Tibial artery (tissue), 4 donors: ENCODE results near the gene HS6ST2.

Experiments
- DNase-seq, 2 donors: peaks; one replicate each; pipeline ENCODE4 v3.0.0-alpha.2; 2019
- H3K27ac ChIP-seq, 2 donors: fragments of 200-600 bp; sonication (generic) in 1 of 2; 1 replicate in 1 of 2; 2 replicates in 1 of 2; pipeline ENCODE4 v1.5.1; 2018 to 2019; ENCODE audit warnings: mild to moderate bottlenecking in 1 of 2
- H3K27me3 ChIP-seq, 2 donors: fragments of 200-600 bp; sonication (generic) in 1 of 2; one replicate each; pipeline versions ENCODE4 v1.5.1 to v1.6.0; 2016 to 2019
- H3K36me3 ChIP-seq, 3 donors: fragments of 200-600 bp; sonication (generic) in 2 of 3; one replicate each; pipeline ENCODE4 v1.5.1; 2016 to 2019; ENCODE audit warnings: mild to moderate bottlenecking in 2 of 3
- H3K4me1 ChIP-seq, 4 donors: fragments of 200-600 bp; sonication (generic) in 2 of 4; 1 replicate in 3 of 4; 2 replicates in 1 of 4; pipeline ENCODE4 v1.5.1; 2016 to 2019
- H3K4me3 ChIP-seq, 2 donors: fragments of 200-600 bp; sonication (generic) in 1 of 2; 1 replicate in 1 of 2; 2 replicates in 1 of 2; pipeline ENCODE4 v1.5.1; 2018 to 2019; ENCODE audit warnings: mild to moderate bottlenecking in 2 of 2
- H3K9me3 ChIP-seq, 3 donors: fragments of 200-600 bp; sonication (generic) in 1 of 3; one replicate each; pipeline ENCODE4 v1.5.1; 2016 to 2019
- intact Hi-C: fragments of 100-400 bp; cut with DNase I; formaldehyde crosslinking; loops from one replicate; pipeline ENCODE4 v1.15.0; 2023; ENCODE audit warnings: low total_unique reads
- TF ChIP-seq, protein P1 (sequence below), 2 experiments: fragments of 200-600 bp in 1 of 2; fragments of 450-650 bp in 1 of 2; IDR thresholded peaks; one replicate each; pipeline ENCODE4 v1.5.1; 2017 to 2019; ENCODE audit warnings: antibody characterized with exemption in 2 of 2, mild to moderate bottlenecking in 1 of 2, moderate library complexity in 1 of 2

HS6ST2 gene

DNA sequence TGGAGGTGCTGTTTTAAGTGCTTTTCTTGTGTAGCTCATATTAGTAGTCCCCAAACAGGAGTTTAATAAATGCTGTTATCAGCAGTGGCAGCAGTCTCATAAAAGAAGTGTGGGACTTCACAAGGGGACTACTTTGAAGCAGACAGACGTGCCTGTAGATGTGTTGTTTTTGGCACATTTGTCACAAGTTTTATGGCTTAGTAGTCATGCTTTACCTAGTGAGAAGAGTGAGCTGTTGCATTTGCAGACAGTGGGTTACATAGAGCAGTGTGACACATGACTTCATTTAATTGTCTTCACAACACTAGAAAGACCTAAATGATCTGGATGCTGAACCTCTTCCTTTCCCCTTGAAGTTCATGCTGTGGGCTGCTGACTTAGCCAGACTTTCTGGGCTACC is 320.1 kb downstream of the HS6ST2 start:
- Histone ChIP-seq H3K36me3 (no peaks in the 10 kb centered on the region), H3K27me3 (no peaks in the 10 kb centered on the region), H3K4me3 (no peak overlapping the region), H3K9me3 (no peaks in the 10 kb centered on the region), H3K27ac (no peak overlapping the region), H3K4me1 (no peaks in the 10 kb centered on the region)
- DNase-seq: no peak
- intact Hi-C loops: no loop called here
- TF ChIP-seq, protein P1, sequence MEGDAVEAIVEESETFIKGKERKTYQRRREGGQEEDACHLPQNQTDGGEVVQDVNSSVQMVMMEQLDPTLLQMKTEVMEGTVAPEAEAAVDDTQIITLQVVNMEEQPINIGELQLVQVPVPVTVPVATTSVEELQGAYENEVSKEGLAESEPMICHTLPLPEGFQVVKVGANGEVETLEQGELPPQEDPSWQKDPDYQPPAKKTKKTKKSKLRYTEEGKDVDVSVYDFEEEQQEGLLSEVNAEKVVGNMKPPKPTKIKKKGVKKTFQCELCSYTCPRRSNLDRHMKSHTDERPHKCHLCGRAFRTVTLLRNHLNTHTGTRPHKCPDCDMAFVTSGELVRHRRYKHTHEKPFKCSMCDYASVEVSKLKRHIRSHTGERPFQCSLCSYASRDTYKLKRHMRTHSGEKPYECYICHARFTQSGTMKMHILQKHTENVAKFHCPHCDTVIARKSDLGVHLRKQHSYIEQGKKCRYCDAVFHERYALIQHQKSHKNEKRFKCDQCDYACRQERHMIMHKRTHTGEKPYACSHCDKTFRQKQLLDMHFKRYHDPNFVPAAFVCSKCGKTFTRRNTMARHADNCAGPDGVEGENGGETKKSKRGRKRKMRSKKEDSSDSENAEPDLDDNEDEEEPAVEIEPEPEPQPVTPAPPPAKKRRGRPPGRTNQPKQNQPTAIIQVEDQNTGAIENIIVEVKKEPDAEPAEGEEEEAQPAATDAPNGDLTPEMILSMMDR (IDR thresholded peaks at IDR 0.05): no peak

DNA sequence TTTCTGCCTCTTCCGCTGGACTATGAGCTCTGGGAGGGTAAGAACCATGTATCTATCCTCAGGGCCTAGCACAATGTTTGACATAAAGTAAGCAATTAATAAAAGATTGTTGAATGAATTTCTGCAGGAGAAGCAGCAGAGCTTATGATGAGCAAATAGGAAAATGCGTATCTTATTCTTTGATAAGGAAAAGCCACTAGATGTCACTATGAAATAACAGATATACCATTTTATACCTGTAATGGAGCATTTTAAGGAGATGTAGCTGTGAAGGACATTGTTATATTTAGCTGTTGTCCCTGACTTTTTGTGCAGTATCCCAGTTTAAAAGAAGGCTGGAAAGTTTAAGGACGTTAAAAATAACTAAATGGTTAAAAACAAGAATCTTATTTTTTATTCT is 322.3 kb downstream of the HS6ST2 start:
- no peak overlapping the region for H3K27ac ChIP-seq
- no peaks in the 10 kb centered on the region for H3K36me3 ChIP-seq
- no peaks in the 10 kb centered on the region for H3K27me3 ChIP-seq
- no peaks in the 10 kb centered on the region for H3K4me1 ChIP-seq
- TF ChIP-seq, protein P1 (IDR thresholded peaks at IDR 0.05): no peak
- H3K4me3 ChIP-seq: no peak overlapping the region
- H3K9me3 ChIP-seq: no peaks in the 10 kb centered on the region
- DNase-seq: no peak
- intact Hi-C loops: no loop called here

DNA sequence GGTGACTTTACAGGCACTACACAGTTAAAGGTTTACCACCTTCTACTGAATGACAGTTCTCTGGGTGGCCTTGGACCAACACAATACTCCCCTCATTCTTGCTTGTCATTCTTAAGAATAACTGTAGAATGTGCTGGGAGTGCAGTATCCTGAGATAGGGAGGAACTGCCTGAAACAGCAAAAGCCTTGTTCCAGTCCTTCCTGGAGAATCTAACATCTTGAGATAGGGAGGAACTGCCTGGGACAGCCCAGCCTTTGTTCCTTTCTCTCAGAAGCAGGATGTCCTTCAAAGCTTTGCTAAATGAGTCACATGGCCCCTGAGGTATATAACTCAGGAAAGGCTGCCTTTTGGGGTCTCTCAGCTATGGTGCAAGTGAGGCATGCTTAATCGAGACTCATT is 323.9 kb downstream of the HS6ST2 start:
- no peak overlapping the region for H3K27ac ChIP-seq
- H3K9me3 ChIP-seq: no peaks in the 10 kb centered on the region
- H3K27me3 ChIP-seq: no peaks in the 10 kb centered on the region
- intact Hi-C loops: no loop called here
- no peaks in the 10 kb centered on the region for H3K36me3 ChIP-seq
- no peak for DNase-seq
- TF ChIP-seq, protein P1 (IDR thresholded peaks at IDR 0.05): no peak
- no peak overlapping the region for H3K4me3 ChIP-seq
- no peaks in the 10 kb centered on the region for H3K4me1 ChIP-seq

DNA sequence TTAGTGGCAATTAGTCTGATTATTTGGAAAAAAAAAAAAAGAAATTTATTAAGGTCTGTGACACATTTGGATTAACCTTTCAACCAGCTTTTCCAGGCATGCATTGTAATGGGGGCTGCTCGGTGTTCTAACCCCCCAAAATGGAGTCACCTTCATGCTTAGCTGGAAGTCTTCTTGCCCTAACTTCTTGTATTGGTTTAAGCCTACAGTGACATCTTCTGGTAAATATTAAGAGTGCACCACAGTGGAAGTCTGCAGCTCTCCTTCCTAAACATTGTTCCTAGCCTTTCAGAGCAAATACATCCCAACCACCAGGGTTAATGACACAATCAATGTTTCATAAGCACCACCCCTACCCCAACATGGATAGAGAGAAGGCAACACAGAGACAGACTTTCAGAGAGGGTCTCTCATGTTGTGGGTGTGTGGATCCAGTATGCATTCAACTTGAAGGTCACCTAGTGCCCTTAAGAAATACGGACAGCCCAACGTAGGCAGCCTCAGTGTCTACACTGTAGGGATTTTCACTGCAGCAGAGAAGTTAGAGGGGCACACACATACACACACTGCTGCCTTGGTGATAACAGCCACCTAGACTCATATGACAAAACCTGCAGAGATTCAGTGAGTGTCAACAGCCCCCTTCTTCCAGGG is 326.7 kb downstream of the HS6ST2 start:
- Histone ChIP-seq H3K27me3 (no peaks in the 10 kb centered on the region), H3K27ac (no peak overlapping the region), H3K4me1 (no peaks in the 10 kb centered on the region), H3K9me3 (no peaks in the 10 kb centered on the region), H3K4me3 (no peak overlapping the region), H3K36me3 (no peaks in the 10 kb centered on the region)
- intact Hi-C loops: no loop called here
- TF ChIP-seq, protein P1 (IDR thresholded peaks at IDR 0.05): peak; percentile 32 to 46
- DNase-seq: no peak

DNA sequence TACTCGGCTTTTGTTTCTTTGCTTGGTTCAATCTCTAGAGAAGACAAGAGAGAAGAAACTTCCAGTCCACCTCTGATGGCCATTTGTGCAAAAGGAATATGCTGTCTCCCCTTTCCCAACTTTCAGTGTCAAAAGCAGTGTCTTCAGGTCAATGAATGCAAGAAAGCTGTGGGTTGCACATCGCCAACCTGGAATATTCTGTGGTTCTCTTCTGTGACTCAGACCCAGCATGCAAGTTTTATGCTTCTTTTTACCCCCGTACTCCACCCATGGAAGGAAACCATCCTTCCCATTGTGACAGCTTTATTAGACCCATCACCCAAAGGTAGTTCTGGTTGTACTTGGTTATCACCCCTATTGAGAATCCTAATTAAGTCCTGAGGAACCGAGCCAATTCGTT is 334.0 kb downstream of the HS6ST2 start:
- H3K4me1 ChIP-seq: no peaks in the 10 kb centered on the region
- H3K4me3 ChIP-seq: no peak overlapping the region
- TF ChIP-seq, protein P1 (IDR thresholded peaks at IDR 0.05): no peak
- no peaks in the 10 kb centered on the region for H3K27me3 ChIP-seq
- no peaks in the 10 kb centered on the region for H3K9me3 ChIP-seq
- intact Hi-C loops: no loop called here
- H3K36me3 ChIP-seq: no peaks in the 10 kb centered on the region
- H3K27ac ChIP-seq: no peak overlapping the region
- no peak for DNase-seq

DNA sequence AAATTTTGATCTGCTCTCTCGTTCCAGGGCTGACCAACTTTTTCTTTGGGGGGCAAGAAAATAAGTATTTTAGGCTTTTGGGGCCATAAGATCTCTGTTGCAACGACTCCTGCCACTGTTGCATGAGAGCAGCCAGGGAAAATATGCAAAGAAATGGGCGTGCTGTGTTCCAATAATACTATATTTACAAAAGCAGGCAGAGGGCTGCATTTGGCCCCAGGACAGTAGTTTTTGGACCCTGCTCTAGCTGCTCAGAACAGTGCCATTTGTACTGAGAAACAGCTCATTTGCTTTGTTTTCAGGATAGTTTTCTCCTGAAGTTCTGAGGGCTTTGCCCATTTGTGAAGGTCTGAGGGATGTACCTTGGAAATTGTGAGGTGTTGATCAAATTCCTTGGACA is 334.5 kb downstream of the HS6ST2 start:
- Histone ChIP-seq H3K9me3 (no peaks in the 10 kb centered on the region), H3K4me3 (no peak overlapping the region), H3K27ac (no peak overlapping the region), H3K27me3 (no peaks in the 10 kb centered on the region), H3K4me1 (no peaks in the 10 kb centered on the region), H3K36me3 (no peaks in the 10 kb centered on the region)
- TF ChIP-seq, protein P1 (IDR thresholded peaks at IDR 0.05): no peak
- no peak for DNase-seq
- intact Hi-C loops: no loop called here
